ENCODE measurements around the gene CUX1.
"Not testable (repeated sequence)": the region's sequence is repeated elsewhere in the genome, so short reads cannot be mapped to it uniquely, and the experiment has no call there.

Gene CUX1

DNA sequence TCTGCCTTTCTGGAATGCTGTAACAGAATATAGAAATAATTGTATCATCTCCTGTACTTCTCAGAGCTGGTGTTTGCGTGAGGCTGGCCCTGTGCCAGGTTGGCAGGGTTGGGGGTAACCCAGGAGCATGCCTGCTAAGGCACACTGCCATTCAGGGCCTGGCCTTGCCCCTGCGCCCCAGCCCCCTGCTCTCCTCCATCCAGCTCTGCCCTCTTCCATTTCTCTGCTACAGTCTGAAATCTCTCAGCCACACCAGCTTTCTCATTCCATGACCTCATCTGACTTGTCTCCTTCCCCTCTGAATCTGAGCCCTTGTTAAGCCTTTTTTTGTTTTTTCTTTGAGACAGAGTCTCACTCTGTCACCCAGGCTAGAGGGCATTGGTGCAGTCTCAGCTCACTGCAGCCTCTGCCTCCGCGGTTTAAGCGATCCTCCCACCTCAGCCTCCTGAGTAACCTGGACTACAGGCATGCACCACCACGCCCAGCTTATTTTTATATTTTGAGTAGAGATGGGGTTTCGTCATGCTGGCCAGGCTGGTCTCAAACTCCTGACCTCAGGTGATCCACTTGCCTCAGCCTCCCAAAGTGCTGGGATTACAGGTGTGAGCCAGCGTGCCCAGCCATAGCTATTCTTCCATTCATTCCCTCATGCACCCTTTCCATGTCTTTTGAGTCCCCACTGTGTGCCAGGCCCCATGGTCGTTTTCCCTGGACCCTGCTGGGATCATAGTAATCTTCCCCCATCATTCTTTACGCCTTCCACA, 206.8 kb downstream of the CUX1 start:
- DNase-seq = no peak

DNA sequence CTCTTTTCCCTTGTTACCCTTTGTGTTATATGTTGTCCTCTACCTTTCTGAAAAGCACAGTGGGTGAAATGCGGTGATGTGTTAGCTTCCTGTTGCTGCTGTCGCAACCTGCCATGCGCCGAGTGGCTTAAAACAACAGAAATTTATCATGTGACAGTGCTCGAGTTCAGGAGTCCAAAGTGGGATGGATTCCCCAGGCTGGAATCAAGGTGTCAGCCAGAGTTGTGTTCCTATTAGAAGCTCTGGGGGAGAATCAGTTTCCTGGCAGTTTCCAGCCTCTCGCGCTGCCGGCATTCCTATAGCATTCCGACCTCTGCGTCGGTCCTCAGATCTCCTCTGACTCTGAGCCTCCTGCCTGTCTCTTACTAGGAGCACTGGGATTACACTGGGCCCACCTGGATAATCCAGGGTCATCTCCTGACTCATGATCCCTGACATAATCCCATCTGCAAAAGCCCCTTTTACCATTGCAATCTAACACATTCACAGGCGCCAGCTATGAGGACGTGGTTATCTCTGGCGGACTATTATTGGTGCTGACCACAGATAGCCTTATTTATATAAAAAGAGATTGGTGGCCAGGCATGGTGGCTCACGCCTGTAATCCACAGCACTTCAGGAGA, 207.5 kb downstream of the CUX1 start:
- no peak for DNase-seq

DNA sequence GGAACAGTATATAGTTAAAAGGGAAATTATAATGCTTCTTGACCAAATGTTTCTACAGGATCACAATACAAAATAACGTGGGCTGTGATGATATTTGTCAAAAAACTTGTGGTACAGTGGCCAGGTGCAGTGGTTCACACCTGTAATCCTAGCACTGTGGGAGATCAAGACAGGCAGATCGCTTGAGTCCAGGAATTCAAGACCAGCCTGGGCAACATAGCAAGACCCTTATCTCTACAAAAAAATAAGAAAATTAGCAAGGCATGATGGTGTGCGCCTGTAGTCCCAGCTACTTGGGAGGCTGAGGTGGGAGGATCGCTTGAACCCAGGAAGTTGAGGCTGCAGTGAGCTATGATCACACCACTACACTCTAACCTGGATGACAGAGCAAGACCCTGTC, 208.4 kb downstream of the CUX1 start:
- not testable (repeated sequence) for DNase-seq

- DNase-seq = no peak
These were observed 210.9 kb downstream of the CUX1 start for GRCh38 chr7:102028206-102028826.

DNA sequence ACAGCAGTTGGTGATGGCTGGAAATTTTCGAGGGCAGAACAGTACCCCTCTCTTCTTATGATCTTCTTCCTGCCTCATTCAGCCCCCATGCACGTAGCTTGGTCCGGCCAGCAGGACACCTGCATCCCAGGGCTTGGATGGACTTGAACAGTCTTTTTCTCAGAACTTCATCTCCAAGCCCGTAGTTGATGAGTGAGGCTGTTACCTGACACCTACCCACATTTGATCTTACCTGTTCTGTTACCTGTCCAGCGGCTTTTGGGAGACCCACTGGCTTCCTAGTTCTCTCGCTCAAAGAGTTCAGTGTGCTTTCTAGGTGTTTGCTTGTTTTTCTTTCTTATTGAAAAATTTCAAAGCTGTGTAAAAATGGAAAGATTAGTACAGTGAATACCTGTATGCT, 212.2 kb downstream of the CUX1 start:
- DNase-seq = no peak

DNA sequence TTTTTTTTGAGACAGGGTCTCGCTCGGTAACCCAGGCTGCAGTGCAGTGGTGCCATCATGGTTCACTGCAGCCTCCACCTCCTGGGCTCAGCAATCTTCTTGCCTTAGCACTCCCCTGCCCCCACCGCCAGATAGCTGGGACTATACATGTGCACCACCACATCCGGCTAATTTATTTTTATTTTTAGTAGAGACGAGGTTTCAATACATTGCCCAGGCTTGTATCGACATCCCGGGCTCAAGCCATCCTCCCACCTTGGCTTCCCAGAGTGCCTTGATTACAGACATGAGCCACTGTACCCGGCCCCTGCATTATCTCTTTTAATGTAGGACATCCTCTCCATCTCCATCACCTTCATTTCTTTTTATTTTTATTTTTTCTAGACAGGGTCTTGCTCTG, 213.3 kb downstream of the CUX1 start:
- DNase-seq = no peak

DNA sequence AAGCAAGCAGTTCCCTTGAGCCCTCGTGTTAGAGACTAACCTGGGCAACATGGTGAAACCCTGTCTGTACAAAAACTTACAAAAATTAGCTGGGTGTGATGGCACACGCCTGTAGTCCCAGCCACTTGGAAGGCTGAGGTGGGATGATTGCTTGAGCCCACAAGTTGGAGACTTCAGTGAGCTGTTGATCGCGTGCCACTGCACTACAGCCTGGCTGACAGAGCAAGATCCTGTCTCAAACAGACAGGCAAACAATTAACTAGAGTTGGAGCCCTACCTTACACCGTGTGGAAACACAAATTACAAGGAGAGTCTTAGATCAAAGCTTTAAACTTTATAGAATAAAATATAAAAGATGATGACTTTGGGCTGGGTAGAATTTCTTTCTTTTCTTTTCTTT, 219.5 kb downstream of the CUX1 start:
- DNase-seq = no peak

GRCh38 chr7:102039706-102040105, 222.3 kb downstream of the CUX1 start:
- no peak for DNase-seq

DNA sequence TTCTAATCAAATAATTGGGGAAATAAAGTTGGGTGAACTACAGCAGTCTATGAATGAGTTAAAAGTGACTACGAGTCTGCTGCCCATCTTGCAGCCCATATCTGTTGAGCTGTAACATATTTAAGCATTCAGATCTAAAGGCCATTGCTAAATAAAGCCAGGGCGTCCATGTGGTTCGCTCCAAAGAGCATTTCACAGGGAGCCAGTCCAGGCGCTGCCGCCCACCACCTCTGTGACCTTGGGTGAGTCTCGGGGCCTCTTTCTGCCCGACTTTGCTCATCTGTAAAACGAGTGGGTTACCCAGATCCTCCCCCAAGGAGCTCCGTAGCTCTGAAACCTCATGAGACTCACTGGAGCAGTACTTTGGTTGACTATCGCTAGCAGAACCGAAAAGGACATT, 223.1 kb downstream of the CUX1 start:
- no peak for DNase-seq

- no peak for DNase-seq
These were observed 224.7 kb downstream of the CUX1 start for GRCh38 chr7:102042016-102042656.

GRCh38 chr7:102042796-102043195, 225.4 kb downstream of the CUX1 start:
- not testable (repeated sequence) for DNase-seq

DNA sequence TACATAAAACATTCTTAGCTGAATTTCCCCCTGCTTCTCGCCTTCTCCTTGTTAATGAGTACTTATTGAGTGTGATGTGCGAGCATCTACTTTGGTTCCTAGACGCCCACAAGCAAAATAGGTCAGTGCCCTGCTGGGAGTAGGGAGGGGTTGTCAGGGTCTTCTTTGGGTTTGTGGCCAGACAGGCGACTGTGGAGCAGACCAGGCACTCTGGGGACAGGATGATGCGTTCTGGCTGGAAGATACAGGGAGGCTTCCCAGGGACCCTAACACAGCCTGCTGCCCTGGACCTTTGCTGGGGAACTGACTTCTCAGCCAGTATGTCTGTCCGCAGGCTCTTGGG, 227.2 kb downstream of the CUX1 start:
- DNase-seq = no peak

- DNase-seq = no peak
These were observed 227.7 kb downstream of the CUX1 start for GRCh38 chr7:102044984-102045673.

- DNase-seq = no peak
These were observed 228.4 kb downstream of the CUX1 start for GRCh38 chr7:102045681-102046372.

DNA sequence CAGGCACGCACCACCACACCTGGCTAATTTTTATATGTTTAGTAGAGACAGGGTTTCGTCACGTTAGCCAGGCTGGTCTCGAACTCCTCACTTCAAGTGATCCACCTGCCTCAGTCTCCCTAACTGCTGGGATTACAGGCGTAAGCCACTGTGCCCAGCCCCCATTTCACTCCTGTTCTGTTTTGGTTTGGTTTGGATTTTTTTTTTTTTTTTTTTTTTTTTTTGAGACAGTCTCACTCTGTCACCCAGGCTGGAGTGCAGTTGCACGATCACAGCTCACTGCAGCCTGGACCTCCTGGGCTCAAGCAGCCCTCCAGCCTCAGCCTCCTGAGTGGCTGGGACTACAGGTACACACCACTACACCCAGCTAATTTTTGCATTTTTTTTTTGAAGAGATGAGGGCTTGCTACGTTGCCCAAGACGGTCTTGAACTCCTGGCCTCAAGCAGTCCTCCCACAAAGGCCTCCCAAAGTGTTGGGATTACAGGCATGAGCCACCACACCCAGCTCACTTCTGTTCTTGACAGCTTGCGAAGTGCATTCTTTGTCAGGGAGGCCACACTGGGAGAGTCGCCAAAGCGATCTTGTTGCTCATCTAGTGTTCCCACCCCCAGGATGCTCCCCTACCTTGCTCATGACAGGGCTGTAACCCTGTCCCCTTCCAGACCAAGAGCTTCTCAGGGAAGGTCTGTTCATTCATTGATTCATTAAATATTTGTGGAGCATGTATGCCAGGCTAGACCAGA, 229.1 kb downstream of the CUX1 start:
- no peak for DNase-seq

GRCh38 chr7:102047167-102047566, 229.7 kb downstream of the CUX1 start:
- no peak for DNase-seq

DNA sequence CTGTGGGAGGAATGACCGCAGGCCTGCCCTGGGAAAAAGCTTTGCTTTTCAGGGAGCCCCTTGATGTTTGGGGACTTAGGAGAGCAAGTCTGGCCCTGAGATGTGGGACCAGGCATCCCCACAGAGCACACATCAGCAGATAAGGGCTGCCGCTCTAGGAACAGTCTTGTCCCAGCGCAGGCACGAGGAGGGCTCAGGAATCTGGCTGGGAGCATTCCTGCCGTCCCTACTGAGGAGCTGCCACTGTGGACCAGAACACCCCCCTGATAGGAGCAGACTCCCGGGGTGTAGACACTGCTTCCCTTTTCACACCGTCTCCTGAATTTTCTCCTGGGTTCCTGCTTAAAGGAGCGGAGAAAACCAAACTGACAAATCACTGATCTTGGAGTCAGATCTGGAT, 232.3 kb downstream of the CUX1 start:
- DNase-seq = no peak

DNA sequence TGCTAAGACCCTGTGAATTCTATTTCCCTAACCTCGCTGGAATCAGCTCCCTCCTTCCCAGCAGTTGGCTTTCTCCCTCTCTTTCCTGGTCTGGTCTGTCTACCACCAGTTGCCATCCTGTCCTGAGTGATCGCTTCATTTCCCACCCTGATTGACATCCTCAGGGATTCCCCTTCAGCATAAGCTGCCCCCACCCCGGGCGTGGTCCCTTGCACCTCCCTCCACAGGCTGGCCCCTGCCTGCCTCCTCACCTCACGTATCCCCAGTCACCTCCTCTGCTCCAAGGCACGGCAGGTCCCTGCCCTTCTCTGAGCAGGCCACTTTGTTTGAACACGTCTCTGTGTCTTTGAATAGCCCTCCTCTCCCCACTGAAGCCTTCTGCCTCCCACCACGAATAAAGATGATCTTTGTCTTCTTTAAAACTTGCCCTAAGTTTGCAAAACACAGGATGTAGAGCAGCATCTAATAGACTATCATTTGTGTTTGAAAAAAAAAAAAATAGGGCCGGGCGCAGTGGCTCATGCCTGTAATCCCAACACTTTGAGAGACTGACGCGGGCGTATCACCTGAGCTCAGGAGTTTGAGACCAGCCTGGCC, 233.5 kb downstream of the CUX1 start:
- no peak for DNase-seq

GRCh38 chr7:102051736-102052135, 234.3 kb downstream of the CUX1 start:
- DNase-seq = not testable (repeated sequence)

DNA sequence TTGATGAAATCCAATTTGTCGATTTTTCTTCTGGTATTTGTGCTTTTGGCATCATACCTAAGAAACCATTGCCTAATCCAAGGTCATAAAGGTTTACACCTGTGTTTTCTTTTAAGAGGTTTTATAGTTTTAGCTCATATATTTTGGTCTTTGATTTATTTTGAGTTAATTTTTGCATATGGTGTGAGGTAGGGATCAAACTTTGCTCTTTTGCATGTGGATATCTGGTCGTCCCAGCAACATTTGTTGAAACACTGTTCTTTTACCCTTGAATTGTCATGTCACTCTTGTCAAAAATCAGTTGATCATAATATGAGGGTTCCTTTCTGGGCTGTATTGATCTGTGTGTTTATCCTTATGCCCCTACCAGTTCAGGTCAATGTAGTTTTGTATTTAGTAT, 236.7 kb downstream of the CUX1 start:
- no peak for DNase-seq

GRCh38 chr7:102055181-102055976, 238.0 kb downstream of the CUX1 start:
- no peak for DNase-seq

Data from RPMI8226 (cell line).